Stomach (tissue), 9 donors: ENCODE data around the gene BANF1. TPM values are rescaled to one million over a fixed set of nuclear protein-coding genes. Genes with fewer than 3 reads are reported as not detected.

Experiments
- DNase-seq, 2 donors: peaks; one replicate each; pipeline versions ENCODE4 v3.0.0 to v3.0.0-alpha.2; 2013 to 2019
- H3K27ac ChIP-seq, 5 donors: fragments of 200-600 bp in 4 of 5; sonication (generic) in 4 of 5; one replicate each; pipeline ENCODE4 v1.5.1; 2013 to 2019; ENCODE audit warnings: mild to moderate bottlenecking in 1 of 5, moderate library complexity in 1 of 5
- H3K27me3 ChIP-seq, 3 donors: fragments of 200-600 bp; sonication (generic); one replicate each; pipeline ENCODE4 v1.5.1; 2017 to 2019; ENCODE audit warnings: mixed run types in 1 of 3
- H3K36me3 ChIP-seq, 4 donors: fragments of 200-600 bp; sonication (generic); 1 replicate in 3 of 4; 2 replicates in 1 of 4; pipeline ENCODE4 v1.5.1; 2016 to 2019
- H3K4me1 ChIP-seq, 4 donors: fragments of 200-600 bp; sonication (generic); one replicate each; pipeline ENCODE4 v1.5.1; 2016 to 2019
- H3K4me3 ChIP-seq, 4 donors: fragments of 200-600 bp; sonication (generic) in 3 of 4; one replicate each; pipeline ENCODE4 v1.5.1; 2016 to 2019; ENCODE audit warnings: mild to moderate bottlenecking in 1 of 4
- H3K9me3 ChIP-seq, 4 donors: fragments of 200-600 bp; sonication (generic); one replicate each; pipeline ENCODE4 v1.5.1; 2016 to 2019
- EP300 ChIP-seq: sonication (generic); formaldehyde crosslinking; IDR thresholded peaks from one replicate; pipeline ENCODE4 v1.6.1; 2017; ENCODE audit warnings: antibody characterized with exemption
- POLR2A ChIP-seq, 4 donors: fragments of 450-650 bp; IDR thresholded peaks; one replicate each; pipeline ENCODE4 v1.6.1; 2016; ENCODE audit warnings: antibody characterized with exemption in 4 of 4, control low read depth in 2 of 4, mild to moderate bottlenecking in 1 of 4, moderate library complexity in 1 of 4
- POLR2AphosphoS5 ChIP-seq, 3 donors: sonication (generic); formaldehyde crosslinking; IDR thresholded peaks; one replicate each; pipeline ENCODE4 v1.6.1; 2016; ENCODE audit warnings: antibody characterized with exemption in 3 of 3
- WGBS, 5 donors: extraction: QIAGEN DNeasy Blood & Tissue Kit in 3 of 5; methylation state at CpG; one replicate each; pipeline versions ENCODE4 v1.1.5 to v1.1.7; 2013 to 2018; 5-methylcytosine and 5-hydroxymethylcytosine counted together
- intact Hi-C: fragments of 100-400 bp; cut with DNase I; formaldehyde crosslinking; loops from one replicate; pipeline ENCODE4 v1.15.1; 2023; ENCODE audit warnings: low total_unique reads
- polyA plus RNA-seq, 3 donors: library from polyadenylated mRNA; stranded (reverse); fragments of 200-250 nt; gene quantifications; one replicate each; pipeline ENCODE4 v1.2.3, GENCODE V29; 2013
- total RNA-seq, 5 donors: library from RNA; depleted of rRNA; stranded (reverse); fragments of >200 nt; gene quantifications; one replicate each; pipeline versions ENCODE4 v1.1.0 to v1.2.3, GENCODE V29; 2014 to 2016
- TF ChIP-seq, protein P1 (sequence below), 7 experiments: fragments of 450-650 bp in 4 of 7; fragments of 200-600 bp in 3 of 7; sonication (generic) in 3 of 7; IDR thresholded peaks; one replicate each; pipeline ENCODE4 v1.5.1; 2016 to 2019; ENCODE audit warnings: antibody characterized with exemption in 7 of 7, control low read depth in 2 of 7, mild to moderate bottlenecking in 1 of 7
- donor health status: healthy with polysubstance abuse.
- donor health status: Bipolar disorder and iron deficiency.
- donor health status: healthy.

Gene BANF1
- total and polyA plus RNA-seq, 8 donors = 12.3 to 207 (median 46.1) TPM

DNA sequence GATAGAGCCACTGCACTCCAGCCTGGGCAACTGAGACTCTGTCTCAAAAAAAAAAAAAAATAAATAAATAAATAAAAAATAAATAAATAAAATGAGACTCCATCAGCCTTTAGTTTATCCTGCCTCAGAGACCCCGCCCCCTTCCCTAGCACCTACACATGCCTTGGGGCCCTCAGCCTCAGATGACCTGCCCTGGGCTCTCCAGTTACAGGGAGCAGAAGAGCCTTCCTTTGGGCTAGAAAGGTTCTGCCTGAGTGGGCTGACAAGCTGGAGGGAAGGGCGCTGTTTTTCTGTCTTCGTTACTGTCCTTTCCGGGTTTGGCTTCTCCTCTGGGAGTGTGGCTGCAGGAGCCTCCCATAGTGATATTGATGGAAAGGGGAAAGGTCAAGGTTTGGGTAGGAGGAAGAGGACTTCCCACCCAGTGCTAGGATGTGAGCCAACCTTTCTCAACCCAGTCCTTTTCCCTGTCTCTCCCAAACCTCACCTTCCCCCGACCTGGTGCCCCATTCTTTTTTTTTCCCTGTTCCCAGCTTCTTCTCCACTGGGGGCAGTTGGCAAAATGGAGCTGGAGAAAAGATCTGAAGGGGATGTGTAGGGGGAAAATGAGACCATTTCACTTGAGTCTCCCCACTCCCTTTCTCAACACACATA lies 48.4 kb downstream of the BANF1 start:
- TF ChIP-seq, protein P1, sequence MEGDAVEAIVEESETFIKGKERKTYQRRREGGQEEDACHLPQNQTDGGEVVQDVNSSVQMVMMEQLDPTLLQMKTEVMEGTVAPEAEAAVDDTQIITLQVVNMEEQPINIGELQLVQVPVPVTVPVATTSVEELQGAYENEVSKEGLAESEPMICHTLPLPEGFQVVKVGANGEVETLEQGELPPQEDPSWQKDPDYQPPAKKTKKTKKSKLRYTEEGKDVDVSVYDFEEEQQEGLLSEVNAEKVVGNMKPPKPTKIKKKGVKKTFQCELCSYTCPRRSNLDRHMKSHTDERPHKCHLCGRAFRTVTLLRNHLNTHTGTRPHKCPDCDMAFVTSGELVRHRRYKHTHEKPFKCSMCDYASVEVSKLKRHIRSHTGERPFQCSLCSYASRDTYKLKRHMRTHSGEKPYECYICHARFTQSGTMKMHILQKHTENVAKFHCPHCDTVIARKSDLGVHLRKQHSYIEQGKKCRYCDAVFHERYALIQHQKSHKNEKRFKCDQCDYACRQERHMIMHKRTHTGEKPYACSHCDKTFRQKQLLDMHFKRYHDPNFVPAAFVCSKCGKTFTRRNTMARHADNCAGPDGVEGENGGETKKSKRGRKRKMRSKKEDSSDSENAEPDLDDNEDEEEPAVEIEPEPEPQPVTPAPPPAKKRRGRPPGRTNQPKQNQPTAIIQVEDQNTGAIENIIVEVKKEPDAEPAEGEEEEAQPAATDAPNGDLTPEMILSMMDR (IDR thresholded peaks at IDR 0.05) = no peak
- TF ChIP-seq EP300 = no peak
- TF ChIP-seq POLR2A (IDR thresholded peaks at IDR 0.05) = no peak
- no peak for TF ChIP-seq POLR2AphosphoS5 (IDR thresholded peaks at IDR 0.05)
- whole genome bisulfite sequencing, 5 donors = 81 to 93% (median 85%) methylated on average over 5 of the region's 5 CpGs
- Histone ChIP-seq H3K4me3 (no peak overlapping the region), H3K27me3 (peaks cover 0 to 37% (median 19%) of the 10 kb centered on the region in 3 donors), H3K36me3 (peaks cover 15 to 24% (median 20%) of the 10 kb centered on the region in 4 donors), H3K27ac (peak overlapping the region in 4 of 5 donors; percentile 86 to 94 (median 88)), H3K9me3 (no peaks in the 10 kb centered on the region), H3K4me1 (peaks cover 28 to 50% (median 35%) of the 10 kb centered on the region in 4 donors)
- intact Hi-C loops = no loop called here
- no peak for DNase-seq

DNA sequence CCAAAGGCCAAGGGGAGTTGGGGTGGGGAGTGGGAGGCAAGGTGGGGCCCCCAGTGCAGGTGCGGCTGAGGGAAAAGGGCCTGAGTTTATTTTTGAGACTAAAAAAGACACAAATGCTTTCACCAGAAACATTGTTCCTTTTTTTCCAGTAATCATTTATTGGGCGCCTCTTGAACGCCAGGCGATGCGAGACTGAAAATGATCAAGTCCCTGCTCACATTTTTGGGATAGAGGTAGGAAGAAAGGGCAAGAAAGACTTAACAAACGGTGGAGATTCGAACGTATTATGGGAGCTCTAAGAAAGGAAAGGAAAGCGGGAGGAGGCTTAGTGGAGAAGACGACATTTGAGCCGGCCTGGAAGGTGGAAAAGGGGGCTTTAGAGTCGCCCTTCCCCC lies 49.1 kb downstream of the BANF1 start:
- DNase-seq = no peak
- Histone ChIP-seq H3K9me3 (no peaks in the 10 kb centered on the region), H3K4me1 (peaks cover 28 to 50% (median 35%) of the 10 kb centered on the region in 4 donors), H3K4me3 (peak overlapping the region; percentile 72 to 98 (median 94)), H3K27me3 (peaks cover 0 to 36% (median 19%) of the 10 kb centered on the region in 3 donors), H3K27ac (peak overlapping the region; percentile 80 to 94 (median 86)), H3K36me3 (peaks cover 21 to 30% (median 26%) of the 10 kb centered on the region in 4 donors)
- TF ChIP-seq POLR2A (IDR thresholded peaks at IDR 0.05) (no peak), EP300 (no peak), POLR2AphosphoS5 (IDR thresholded peaks at IDR 0.05) (no peak)
- TF ChIP-seq, protein P1 (IDR thresholded peaks at IDR 0.05) = no peak
- WGBS, 5 donors = 20 to 24% (median 21%) methylated on average over 12 of the region's 12 CpGs
- intact Hi-C loops = no loop called here

DNA sequence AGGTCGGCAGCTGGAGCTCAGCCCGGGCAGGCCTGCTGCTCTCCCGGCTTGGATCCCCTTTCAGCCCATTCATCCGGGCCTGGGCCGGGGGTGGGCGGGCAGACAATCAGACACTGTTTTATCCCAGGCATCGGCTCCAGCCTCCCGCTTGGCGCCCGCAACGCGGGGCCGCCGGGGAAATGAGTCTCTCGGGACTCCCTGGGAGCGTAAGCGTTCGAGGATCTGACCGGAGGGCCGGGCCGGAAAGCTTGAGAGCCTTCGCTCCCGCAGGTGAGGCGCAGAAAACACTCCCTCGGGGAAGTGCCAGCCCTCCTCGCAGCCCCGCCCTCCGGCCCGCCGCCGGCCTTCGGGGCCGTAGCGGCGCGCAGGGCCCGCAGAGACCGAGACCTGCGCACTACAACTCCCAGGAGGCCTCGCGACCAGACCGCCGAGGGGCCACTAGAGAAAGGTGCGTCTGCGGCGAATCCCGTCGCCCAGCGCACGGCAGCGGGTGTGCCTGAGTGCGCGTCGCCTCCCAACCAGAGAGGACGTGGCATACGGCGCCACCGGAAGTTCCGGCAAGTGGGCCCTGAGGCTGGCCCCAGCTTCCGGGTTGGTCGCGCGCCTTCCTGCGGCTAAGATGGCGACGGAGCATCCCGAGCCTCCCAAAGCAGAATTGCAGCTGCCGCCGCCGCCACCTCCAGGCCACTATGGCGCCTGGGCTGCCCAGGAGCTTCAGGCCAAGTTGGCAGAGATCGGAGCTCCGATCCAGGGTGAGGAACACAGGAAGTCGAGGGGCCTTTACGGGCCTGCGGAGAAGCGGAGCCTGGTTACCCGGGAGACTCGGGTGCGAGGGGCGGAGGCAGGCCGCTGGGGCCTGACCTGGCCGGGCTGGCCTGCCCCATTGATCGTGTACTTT lies 49.7 kb downstream of the BANF1 start, which contains the start of gene SF3B2:
TSS of gene SF3B2 (plus strand) at position 599 of the 898 bp plus-strand sequence. CDS start at position 620, 21 bp downstream.
- Histone ChIP-seq H3K27me3 (peaks cover 0 to 29% (median 19%) of the 10 kb centered on the region in 3 donors), H3K9me3 (no peaks in the 10 kb centered on the region), H3K4me1 (peaks cover 28 to 50% (median 35%) of the 10 kb centered on the region in 4 donors), H3K36me3 (peaks cover 28 to 37% (median 33%) of the 10 kb centered on the region in 4 donors), H3K27ac (peak within 1 kb of the TSS; percentile 80 to 94 (median 86)), H3K4me3 (peak within 1 kb of the TSS; percentile 72 to 98 (median 94))
- 0 to 1% (median 0%) methylated on average over 19 to 84 of the region's 84 CpGs for WGBS, 5 donors
- intact Hi-C loops = no loop called here
- DNase-seq = peak; percentile 98 to 100
- TF ChIP-seq, protein P1 (IDR thresholded peaks at IDR 0.05) = no peak
- TF ChIP-seq POLR2AphosphoS5 (IDR thresholded peaks at IDR 0.05) = peak; percentile 74 to 98 (median 79)
- no peak for TF ChIP-seq POLR2A (IDR thresholded peaks at IDR 0.05)
- no peak for TF ChIP-seq EP300

DNA sequence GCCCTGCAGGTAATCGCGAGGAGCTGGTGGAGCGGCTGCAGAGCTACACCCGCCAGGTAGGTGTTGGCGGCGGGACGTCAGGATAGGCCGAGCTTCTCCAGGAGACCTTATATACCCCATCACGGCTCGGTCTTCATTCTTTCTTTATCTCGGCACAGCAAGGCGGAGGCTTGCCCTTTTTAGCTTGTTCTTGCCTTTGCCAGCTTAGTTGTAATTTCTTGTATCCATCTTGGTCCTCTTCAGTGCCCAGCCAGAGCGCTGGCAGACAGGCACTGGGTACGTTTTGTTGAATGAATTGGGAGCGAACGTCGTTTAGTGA lies 50.3 kb downstream of the BANF1 start:
- no peak for TF ChIP-seq EP300
- no peak for TF ChIP-seq POLR2AphosphoS5 (IDR thresholded peaks at IDR 0.05)
- TF ChIP-seq POLR2A (IDR thresholded peaks at IDR 0.05) = no peak
- TF ChIP-seq, protein P1 (IDR thresholded peaks at IDR 0.05) = no peak
- Histone ChIP-seq H3K4me1 (peaks cover 28 to 50% (median 35%) of the 10 kb centered on the region in 4 donors), H3K4me3 (peak overlapping the region; percentile 72 to 98 (median 94)), H3K9me3 (no peaks in the 10 kb centered on the region), H3K27ac (peak overlapping the region; percentile 80 to 94 (median 86)), H3K36me3 (peaks cover 34 to 43% (median 39%) of the 10 kb centered on the region in 4 donors), H3K27me3 (peaks cover 0 to 23% (median 15%) of the 10 kb centered on the region in 3 donors)
- intact Hi-C loops = no loop called here
- WGBS, 5 donors = 0 to 1% (median 1%) methylated on average over 14 to 17 of the region's 17 CpGs
- DNase-seq = peak in 1 of 2 donors; percentile 45
